HepG2 (cell line): Measurements from ENCODE around the gene HES7. TPM values are rescaled to one million over a fixed set of nuclear protein-coding genes. Genes with fewer than 3 reads are reported as not detected.

Source experiments
- HMGXB3 ChIP-seq: sonication (generic); formaldehyde crosslinking; IDR thresholded peaks from 2 replicates; pipeline ENCODE4 v1.4.0; 2020; ENCODE audit warnings: missing genetic modification reagents, borderline replicate concordance
- HNF4G ChIP-seq, 2 experiments: sonication (generic) in 1 of 2; formaldehyde crosslinking in 1 of 2; IDR thresholded peaks; 2 replicates each; pipeline versions ENCODE4 v1.4.0 to v1.6.1; 2011 to 2020; ENCODE audit warnings: borderline replicate concordance in 2 of 2, low read depth in 2 of 2, mild to moderate bottlenecking in 2 of 2, low read length in 1 of 2, missing genetic modification reagents in 1 of 2, moderate library complexity in 1 of 2
- KLF16 ChIP-seq, 2 experiments: sonication (generic) in 1 of 2; formaldehyde crosslinking in 1 of 2; IDR thresholded peaks; 2 replicates each; pipeline versions ENCODE4 v1.6.1 to v1.8.0; 2016 to 2023; ENCODE audit warnings: missing genetic modification reagents in 2 of 2, missing compliant biosample characterization in 1 of 2
- POLR2G ChIP-seq: fragments of 200-400 bp; formaldehyde crosslinking; IDR thresholded peaks from 2 replicates; pipeline ENCODE4 v1.6.1; 2018; ENCODE audit warnings: mild to moderate bottlenecking, low read depth, low read length, moderate library complexity
- RCOR2 ChIP-seq: IDR thresholded peaks from 2 replicates; pipeline ENCODE4 v1.6.1; 2016; ENCODE audit warnings: missing biosample characterization, missing genetic modification reagents
- SALL1 ChIP-seq: sonication (generic); formaldehyde crosslinking; IDR thresholded peaks from 2 replicates; pipeline ENCODE4 v1.8.0; 2022; ENCODE audit warnings: mild to moderate bottlenecking, missing genetic modification reagents
- SP4 ChIP-seq: sonication (generic); formaldehyde crosslinking; IDR thresholded peaks from 2 replicates; pipeline ENCODE4 v1.8.1; 2023; ENCODE audit warnings: mild to moderate bottlenecking, missing genetic modification reagents
- TCF12 ChIP-seq, 2 experiments: fragments of 450-650 bp in 1 of 2; sonication (generic) in 1 of 2; formaldehyde crosslinking in 1 of 2; IDR thresholded peaks; 2 replicates each; pipeline versions ENCODE4 v1.6.1 to v1.8.0; 2017 to 2022; ENCODE audit warnings: antibody characterized with exemption in 1 of 2, mild to moderate bottlenecking in 1 of 2, missing genetic modification reagents in 1 of 2, moderate library complexity in 1 of 2
- TMF1 ChIP-seq: sonication (generic); formaldehyde crosslinking; IDR thresholded peaks from 2 replicates; pipeline ENCODE4 v1.8.1; 2022; ENCODE audit warnings: low read depth, missing genetic modification reagents
- ZBTB33 ChIP-seq: sonication (generic); formaldehyde crosslinking; IDR thresholded peaks from 2 replicates; pipeline ENCODE4 v1.4.0; 2020; ENCODE audit warnings: missing genetic modification reagents
- ZNF770 ChIP-seq: sonication (generic); formaldehyde crosslinking; IDR thresholded peaks from 2 replicates; pipeline ENCODE4 v1.5.0; 2020; ENCODE audit warnings: mild to moderate bottlenecking, missing genetic modification reagents
- ZNF878 ChIP-seq: sonication (generic); formaldehyde crosslinking; IDR thresholded peaks from 2 replicates; pipeline ENCODE4 v1.8.1; 2023; ENCODE audit warnings: mild to moderate bottlenecking, missing genetic modification reagents, moderate library complexity
- ZNF879 ChIP-seq: sonication (generic); formaldehyde crosslinking; IDR thresholded peaks from 2 replicates; pipeline ENCODE4 v1.8.1; 2023; ENCODE audit warnings: missing genetic modification reagents
- ZSCAN12 ChIP-seq: sonication (generic); formaldehyde crosslinking; IDR thresholded peaks from 2 replicates; pipeline ENCODE4 v1.9.0; 2021; ENCODE audit warnings: mild to moderate bottlenecking, missing genetic modification reagents
- polyA plus RNA-seq, 8 experiments: library from polyadenylated mRNA; depleted of rRNA in 3 of 8; stranded (reverse) in 7 of 8; unstranded in 1 of 8; fragments of >200 nt; fragmentation: Illumina TruSeq in 4 of 8; extraction: Trizol in 4 of 8; gene quantifications; 2 replicates each; pipeline versions ENCODE4 v1.2.1 to v1.2.3, GENCODE V29; 2011 to 2016; ENCODE audit warnings: low read depth in 4 of 8, missing spikeins in 1 of 8, mixed read lengths in 1 of 8; ENCODE audit not compliant: insufficient read depth in 1 of 8
- total RNA-seq, 5 experiments: library from RNA; depleted of rRNA; stranded (reverse); fragments of >200 nt; fragmentation: Illumina TruSeq; extraction: Trizol; gene quantifications; 2 replicates each; pipeline ENCODE4 v1.2.3, GENCODE V29; 2016; ENCODE audit warnings: low read depth in 1 of 5
- TF ChIP-seq, protein P1 (sequence below): sonication (generic); formaldehyde crosslinking; IDR thresholded peaks from 2 replicates; pipeline ENCODE4 v1.4.0; 2020; ENCODE audit warnings: missing genetic modification reagents

The HES7 gene
- total and polyA plus RNA-seq, 2 of the 13 experiments (the other 11 are each of a cell fraction or from before 2014, with no cell fraction given), result not detected

GRCh38 chr17:8079291-8080207 is 44.4 kb downstream of the HES7 start (continued):
- peak; percentile 42; the same call in 1 of the 2 replicates for TF ChIP-seq SALL1 (CRISPR knock-in tag)
- no peak for TF ChIP-seq ZNF878 (CRISPR knock-in tag)
- TF ChIP-seq TMF1, result 0 out of 2 replicates have a peak, but pooled peaks have one; percentile 19
- no peak for TF ChIP-seq HMGXB3
- no peak for TF ChIP-seq ZNF879 (CRISPR knock-in tag)
- TF ChIP-seq SP4 (CRISPR knock-in tag), result peak; percentile 51; the same call in 1 of the 2 replicates
- no peak for TF ChIP-seq ZNF770
- TF ChIP-seq TCF12 (IDR thresholded peaks at IDR 0.05), result no peak
- 0 out of 2 replicates have a peak, but pooled peaks have one; percentile 22 for TF ChIP-seq TCF12 (CRISPR knock-in tag; IDR thresholded peaks at IDR 0.05)
- TF ChIP-seq, protein P1, sequence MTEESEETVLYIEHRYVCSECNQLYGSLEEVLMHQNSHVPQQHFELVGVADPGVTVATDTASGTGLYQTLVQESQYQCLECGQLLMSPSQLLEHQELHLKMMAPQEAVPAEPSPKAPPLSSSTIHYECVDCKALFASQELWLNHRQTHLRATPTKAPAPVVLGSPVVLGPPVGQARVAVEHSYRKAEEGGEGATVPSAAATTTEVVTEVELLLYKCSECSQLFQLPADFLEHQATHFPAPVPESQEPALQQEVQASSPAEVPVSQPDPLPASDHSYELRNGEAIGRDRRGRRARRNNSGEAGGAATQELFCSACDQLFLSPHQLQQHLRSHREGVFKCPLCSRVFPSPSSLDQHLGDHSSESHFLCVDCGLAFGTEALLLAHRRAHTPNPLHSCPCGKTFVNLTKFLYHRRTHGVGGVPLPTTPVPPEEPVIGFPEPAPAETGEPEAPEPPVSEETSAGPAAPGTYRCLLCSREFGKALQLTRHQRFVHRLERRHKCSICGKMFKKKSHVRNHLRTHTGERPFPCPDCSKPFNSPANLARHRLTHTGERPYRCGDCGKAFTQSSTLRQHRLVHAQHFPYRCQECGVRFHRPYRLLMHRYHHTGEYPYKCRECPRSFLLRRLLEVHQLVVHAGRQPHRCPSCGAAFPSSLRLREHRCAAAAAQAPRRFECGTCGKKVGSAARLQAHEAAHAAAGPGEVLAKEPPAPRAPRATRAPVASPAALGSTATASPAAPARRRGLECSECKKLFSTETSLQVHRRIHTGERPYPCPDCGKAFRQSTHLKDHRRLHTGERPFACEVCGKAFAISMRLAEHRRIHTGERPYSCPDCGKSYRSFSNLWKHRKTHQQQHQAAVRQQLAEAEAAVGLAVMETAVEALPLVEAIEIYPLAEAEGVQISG (CRISPR knock-in tag), result peak; percentile 27; the same call in 1 of the 2 replicates
- TF ChIP-seq ZBTB33, result peak; percentile 96
- TF ChIP-seq KLF16 (CRISPR knock-in tag; IDR thresholded peaks at IDR 0.05), result 0 out of 4 replicates have a peak, but pooled peaks of 1 of the 2 experiments have one; percentile 33
- peak; percentile 80 for TF ChIP-seq HNF4G (IDR thresholded peaks at IDR 0.05; ENCODE audit: borderline replicate concordance, low read depth, low read length)
- peak; percentile 92 for TF ChIP-seq HNF4G (CRISPR knock-in tag; IDR thresholded peaks at IDR 0.05; ENCODE audit: borderline replicate concordance, low read depth)
- TF ChIP-seq RCOR2 (CRISPR knock-in tag), result 0 out of 2 replicates have a peak, but pooled peaks have one; percentile 37
- peak; percentile 44; the same call in 1 of the 2 replicates for TF ChIP-seq POLR2G
- no peak for TF ChIP-seq ZSCAN12 (CRISPR knock-in tag)
